ENCODE results near the gene TNIK.

- TF ChIP-seq POLR2A (IDR thresholded peaks at IDR 0.05), result no peak
- TF ChIP-seq CTCF (IDR thresholded peaks at IDR 0.05 in 8 of 11, conservative IDR thresholded peaks at IDR 0.05 in 3 of 11), result no peak
These were observed 75.1 kb downstream of the TNIK start for GRCh38 chr3:171385086-171385485.
